ENCODE measurements around the gene HBZ.

DNA sequence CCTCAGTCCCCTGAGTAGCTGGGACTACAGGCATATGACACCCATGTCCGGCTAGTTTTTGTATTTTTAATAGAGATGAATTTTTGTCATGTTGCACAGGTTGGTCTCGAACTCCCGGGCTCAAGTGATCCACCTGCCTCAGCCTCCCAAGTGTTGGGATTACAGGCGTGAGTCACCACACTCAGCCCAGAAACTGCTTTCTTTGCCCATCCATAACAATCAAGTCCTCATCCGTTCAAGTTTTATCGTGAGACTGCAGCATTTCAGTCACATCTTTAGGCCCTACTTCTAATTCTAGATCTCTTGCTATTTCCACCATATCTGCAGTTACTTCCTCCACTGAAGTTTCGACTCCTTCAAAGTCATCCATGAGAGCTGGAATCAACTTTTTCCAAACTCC is 20.3 kb upstream of the HBZ start:
- TF ChIP-seq CTCF (conservative IDR thresholded peaks at IDR 0.05; ENCODE audit: low read depth, low read length) (no peak), EZH2 (IDR thresholded peaks at IDR 0.05; ENCODE audit: low read length, unreplicated experiment) (no peak), EZH2phosphoT487 (IDR thresholded peaks at IDR 0.05; ENCODE audit: borderline replicate concordance, low read length) (no peak)
